ENCODE measurements around the gene P2RY14. TPM values are rescaled to one million over a fixed set of nuclear protein-coding genes. Genes with fewer than 3 reads are reported as not detected.

The P2RY14 gene
- total RNA-seq, 1 donor from 2014 or later, result not detected

- H3K4me3 ChIP-seq, result no peak overlapping the region
- H3K27me3 ChIP-seq, result no peaks in the 10 kb centered on the region
- no peaks in the 10 kb centered on the region for H3K9me3 Mint-ChIP-seq
- no peaks in the 10 kb centered on the region for H3K36me3 ChIP-seq
- H4K20me1 ChIP-seq (ENCODE audit: low read depth), result no peaks in the 10 kb centered on the region
- no peak for TF ChIP-seq EZH2phosphoT487 (IDR thresholded peaks at IDR 0.05)
- TF ChIP-seq EZH2 (IDR thresholded peaks at IDR 0.05), result no peak
- TF ChIP-seq CTCF (IDR thresholded peaks at IDR 0.05), result peak; percentile 92
- H2AFZ ChIP-seq (replicated peaks), result no peak overlapping the region
- H3K27ac ChIP-seq, result no peak overlapping the region
- DNase-seq (ENCODE audit: low spot score), result peak; percentile 81
- no peaks in the 10 kb centered on the region for H3K9me3 ChIP-seq (ENCODE audit: low read depth)
- H3K4me3 Mint-ChIP-seq, result no peak overlapping the region
- H3K4me1 ChIP-seq, result peaks cover 8% of the 10 kb centered on the region
- peaks cover 2% of the 10 kb centered on the region for H3K27me3 Mint-ChIP-seq (ENCODE audit: insufficient read depth, low read depth)
- H3K27ac Mint-ChIP-seq, result no peak overlapping the region
- H3K9ac ChIP-seq, result no peak overlapping the region
- H3K4me1 Mint-ChIP-seq, result peaks cover 24% of the 10 kb centered on the region
- peaks cover 9% of the 10 kb centered on the region for H3K36me3 Mint-ChIP-seq
- H3K4me2 ChIP-seq, result no peak overlapping the region
- no peaks in the 10 kb centered on the region for H3K79me2 ChIP-seq (ENCODE audit: low read depth)
- H3F3A ChIP-seq (ENCODE audit: low read depth), result no peaks in the 10 kb centered on the region
Observed at GRCh38 chr3:151168269-151169094, 109.9 kb downstream of the P2RY14 start.

GRCh38 chr3:151166161-151166560 lies 112.2 kb downstream of the P2RY14 start:
- Histone ChIP-seq H3K27ac (no peak overlapping the region), H3K36me3 (no peaks in the 10 kb centered on the region), H3K9ac (no peak overlapping the region), H3K4me1 (no peaks in the 10 kb centered on the region), H3K4me3 (no peak overlapping the region), H3K4me2 (no peak overlapping the region), H3K79me2 (ENCODE audit: low read depth) (no peaks in the 10 kb centered on the region), H3K27me3 (no peaks in the 10 kb centered on the region), H3F3A (ENCODE audit: low read depth) (no peaks in the 10 kb centered on the region), H3K9me3 (ENCODE audit: low read depth) (no peaks in the 10 kb centered on the region), H2AFZ (replicated peaks) (no peak overlapping the region), H4K20me1 (ENCODE audit: low read depth) (no peaks in the 10 kb centered on the region)
- Mint-ChIP-seq H3K36me3 (peaks cover 11% of the 10 kb centered on the region), H3K9me3 (no peaks in the 10 kb centered on the region), H3K4me1 (peaks cover 7% of the 10 kb centered on the region), H3K27ac (no peak overlapping the region), H3K27me3 (ENCODE audit: insufficient read depth, low read depth) (no peaks in the 10 kb centered on the region), H3K4me3 (no peak overlapping the region)
- DNase-seq (ENCODE audit: low spot score), result no peak
- TF ChIP-seq EZH2 (IDR thresholded peaks at IDR 0.05) (no peak), CTCF (IDR thresholded peaks at IDR 0.05) (peak; percentile 32), EZH2phosphoT487 (IDR thresholded peaks at IDR 0.05) (no peak)

- peaks cover 12% of the 10 kb centered on the region for H3K36me3 Mint-ChIP-seq
- H3K4me3 Mint-ChIP-seq, result no peak overlapping the region
- TF ChIP-seq EZH2phosphoT487 (IDR thresholded peaks at IDR 0.05) (no peak), EZH2 (IDR thresholded peaks at IDR 0.05) (no peak), CTCF (IDR thresholded peaks at IDR 0.05) (no peak)
- Histone ChIP-seq H3K4me3 (no peak overlapping the region), H2AFZ (replicated peaks) (no peak overlapping the region), H3K27ac (no peak overlapping the region), H3K79me2 (ENCODE audit: low read depth) (no peaks in the 10 kb centered on the region), H3K27me3 (no peaks in the 10 kb centered on the region), H3K4me2 (no peak overlapping the region), H3K4me1 (no peaks in the 10 kb centered on the region), H3F3A (ENCODE audit: low read depth) (no peaks in the 10 kb centered on the region), H3K9ac (no peak overlapping the region), H4K20me1 (ENCODE audit: low read depth) (no peaks in the 10 kb centered on the region), H3K9me3 (ENCODE audit: low read depth) (no peaks in the 10 kb centered on the region), H3K36me3 (no peaks in the 10 kb centered on the region)
- H3K4me1 Mint-ChIP-seq, result no peaks in the 10 kb centered on the region
- no peak overlapping the region for H3K27ac Mint-ChIP-seq
- no peak for DNase-seq (ENCODE audit: low spot score)
- no peaks in the 10 kb centered on the region for H3K27me3 Mint-ChIP-seq (ENCODE audit: insufficient read depth, low read depth)
- no peaks in the 10 kb centered on the region for H3K9me3 Mint-ChIP-seq
Observed at GRCh38 chr3:151165226-151165625, 113.1 kb downstream of the P2RY14 start.

Small RNA genes within 50 kb of the gene (small RNA-seq; reads per million reads assigned to genes)
- gene RNA5SP145, result 0.25 reads per million, percentile 14 among the genes with 10 or more reads in this experiment

Other genes starting within 250 kb of the P2RY14 start
- 14.2 and 16.5 TPM in 2 replicates for gene MED12L, start 192.9 kb downstream of the P2RY14 start, total RNA-seq (ENCODE audit: low replicate concordance)
- gene GPR171, start 75.3 kb downstream of the P2RY14 start, total RNA-seq (ENCODE audit: low replicate concordance), result not detected in 2 replicates
- gene GPR87, start 38.3 kb upstream of the P2RY14 start, total RNA-seq (ENCODE audit: low replicate concordance), result not detected in 2 replicates
- not detected in 2 replicates for gene P2RY13, start 51.0 kb upstream of the P2RY14 start, total RNA-seq (ENCODE audit: low replicate concordance)
- gene P2RY12, start 106.2 kb upstream of the P2RY14 start, total RNA-seq (ENCODE audit: low replicate concordance), result not detected in 2 replicates
- 0.15 and 0.22 TPM in 2 replicates for gene IGSF10, start 182.5 kb upstream of the P2RY14 start, total RNA-seq (ENCODE audit: low replicate concordance)

All from neural progenitor cell (in vitro differentiated cells).